Astrocyte of the cerebellum (primary cell): Measurements from ENCODE around the gene RORC.

ENCODE experiments used
- DNase-seq: peaks from one replicate; pipeline ENCODE4 v3.0.0-alpha.2; 2011; ENCODE audit warnings: low read depth
- H3K4me3 ChIP-seq: 2 replicates; pipeline ENCODE4 v1.5.1; 2011; ENCODE audit warnings: mild to moderate bottlenecking, low read depth, low read length, moderate library complexity
- in situ Hi-C: cut with HindIII; loops from 2 replicates; pipeline ENCODE4 v1.10.0; 2017; ENCODE audit warnings: low sequenced_read_pairs
- TF ChIP-seq, protein P1 (sequence below): IDR thresholded peaks from 2 replicates; pipeline ENCODE4 v1.5.1; 2012; ENCODE audit warnings: low read length, low read depth, moderate library complexity, mild to moderate bottlenecking; ENCODE audit errors: missing control alignments

RORC gene

DNA sequence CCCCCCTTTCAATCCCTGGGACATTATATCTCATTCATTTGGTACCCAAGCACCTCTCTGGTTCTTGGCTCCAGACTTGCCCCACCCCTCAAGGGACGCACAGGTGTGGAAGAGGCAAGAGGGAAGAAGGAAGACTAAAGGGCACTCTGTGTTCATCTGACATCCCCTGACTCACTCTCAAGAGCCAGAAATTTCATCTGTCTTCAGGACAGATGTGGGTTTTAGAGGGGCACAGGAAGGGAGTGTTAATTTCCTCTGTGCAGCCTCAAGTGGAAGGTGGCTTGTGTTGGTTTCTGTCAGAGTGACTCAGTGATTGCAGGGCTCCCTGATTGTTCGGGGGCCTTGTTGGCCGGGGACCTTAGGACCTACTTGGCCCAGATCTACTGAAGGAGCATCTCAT, 5.6 kb upstream of the RORC start:
- TF ChIP-seq, protein P1, sequence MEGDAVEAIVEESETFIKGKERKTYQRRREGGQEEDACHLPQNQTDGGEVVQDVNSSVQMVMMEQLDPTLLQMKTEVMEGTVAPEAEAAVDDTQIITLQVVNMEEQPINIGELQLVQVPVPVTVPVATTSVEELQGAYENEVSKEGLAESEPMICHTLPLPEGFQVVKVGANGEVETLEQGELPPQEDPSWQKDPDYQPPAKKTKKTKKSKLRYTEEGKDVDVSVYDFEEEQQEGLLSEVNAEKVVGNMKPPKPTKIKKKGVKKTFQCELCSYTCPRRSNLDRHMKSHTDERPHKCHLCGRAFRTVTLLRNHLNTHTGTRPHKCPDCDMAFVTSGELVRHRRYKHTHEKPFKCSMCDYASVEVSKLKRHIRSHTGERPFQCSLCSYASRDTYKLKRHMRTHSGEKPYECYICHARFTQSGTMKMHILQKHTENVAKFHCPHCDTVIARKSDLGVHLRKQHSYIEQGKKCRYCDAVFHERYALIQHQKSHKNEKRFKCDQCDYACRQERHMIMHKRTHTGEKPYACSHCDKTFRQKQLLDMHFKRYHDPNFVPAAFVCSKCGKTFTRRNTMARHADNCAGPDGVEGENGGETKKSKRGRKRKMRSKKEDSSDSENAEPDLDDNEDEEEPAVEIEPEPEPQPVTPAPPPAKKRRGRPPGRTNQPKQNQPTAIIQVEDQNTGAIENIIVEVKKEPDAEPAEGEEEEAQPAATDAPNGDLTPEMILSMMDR = no peak
- in situ Hi-C loops = no loop called here
- DNase-seq = no peak
- H3K4me3 ChIP-seq = no peak overlapping the region

DNA sequence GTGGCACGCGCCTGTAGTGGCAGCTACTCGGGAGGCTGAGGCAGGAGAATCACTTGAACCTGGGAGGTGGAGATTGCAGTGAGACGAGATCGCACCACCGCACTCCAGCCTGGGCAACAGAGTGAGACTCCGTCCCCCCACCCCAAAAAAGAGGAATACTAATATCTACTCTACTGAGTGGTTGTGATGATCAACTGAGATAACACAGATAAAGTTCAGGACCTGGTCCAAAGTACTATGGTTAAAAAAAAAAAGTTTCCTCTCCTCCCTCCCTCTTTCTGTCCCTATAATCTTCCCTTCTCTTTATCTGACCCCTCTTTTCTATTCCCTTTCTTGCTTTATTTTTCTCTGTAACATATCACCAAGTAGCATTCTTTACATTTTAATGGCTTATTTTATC, 4.0 kb upstream of the RORC start:
- TF ChIP-seq, protein P1 = no peak
- no peak for DNase-seq
- H3K4me3 ChIP-seq = no peak overlapping the region
- in situ Hi-C loops = no loop called here

DNA sequence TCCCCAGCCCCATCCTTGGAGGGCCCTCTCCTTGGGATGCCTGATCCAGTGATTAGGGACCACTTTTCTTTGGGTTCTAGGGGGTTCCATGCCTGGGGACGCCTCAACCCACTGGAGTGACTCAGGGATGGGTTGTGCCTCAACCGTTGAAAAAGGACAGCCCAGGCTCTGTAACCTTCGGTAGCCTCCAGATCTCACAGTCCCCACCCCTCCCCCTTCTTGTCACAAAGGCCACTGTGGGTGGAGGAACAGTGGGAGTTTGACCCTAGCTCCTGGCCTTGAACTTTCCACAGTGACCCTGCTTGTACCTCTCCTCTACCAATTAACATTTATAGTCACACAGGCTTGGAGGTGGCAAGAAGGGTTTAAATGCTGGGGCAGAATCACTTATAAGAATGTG, 2.6 kb upstream of the RORC start:
- no peak for DNase-seq
- H3K4me3 ChIP-seq = no peak overlapping the region
- in situ Hi-C loops = no loop called here
- TF ChIP-seq, protein P1 = no peak

DNA sequence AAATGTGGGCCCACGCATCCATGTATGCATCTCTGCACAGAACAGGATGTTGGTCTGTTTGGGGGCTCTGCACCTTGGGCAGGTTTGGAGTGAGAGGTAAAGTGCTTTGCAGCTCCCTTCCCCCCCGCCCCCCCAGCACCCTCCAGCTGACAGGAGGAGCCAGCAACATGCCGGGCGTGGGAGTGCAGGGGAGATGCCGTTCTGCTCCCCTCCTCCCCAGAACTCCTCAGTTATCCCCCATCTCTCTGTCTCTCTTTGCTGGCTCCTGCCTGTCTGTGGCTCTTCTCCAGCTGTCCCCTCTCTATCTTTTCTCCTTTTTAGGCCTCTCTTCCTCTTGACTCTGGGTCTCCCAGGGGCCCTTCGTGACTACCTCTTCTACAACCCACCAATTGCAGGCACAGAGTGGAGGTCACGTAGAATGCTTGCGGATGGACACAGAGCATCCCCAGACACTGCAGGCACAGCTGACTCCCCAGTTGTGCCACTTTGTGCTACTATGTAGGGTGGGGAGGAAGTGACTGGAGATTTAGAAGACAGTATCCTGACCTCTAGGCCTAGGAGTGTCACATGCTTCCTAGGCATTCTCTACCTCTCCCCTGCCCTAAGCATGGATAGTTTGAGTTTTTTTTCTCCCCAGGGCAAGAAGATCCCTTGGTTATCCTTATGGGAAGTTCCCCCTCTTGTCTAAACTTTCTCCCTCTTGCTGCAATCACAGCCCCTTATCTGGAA, 1.7 kb upstream of the RORC start:
- no peak overlapping the region for H3K4me3 ChIP-seq
- DNase-seq = no peak
- TF ChIP-seq, protein P1 = no peak
- in situ Hi-C loops = no loop called here

DNA sequence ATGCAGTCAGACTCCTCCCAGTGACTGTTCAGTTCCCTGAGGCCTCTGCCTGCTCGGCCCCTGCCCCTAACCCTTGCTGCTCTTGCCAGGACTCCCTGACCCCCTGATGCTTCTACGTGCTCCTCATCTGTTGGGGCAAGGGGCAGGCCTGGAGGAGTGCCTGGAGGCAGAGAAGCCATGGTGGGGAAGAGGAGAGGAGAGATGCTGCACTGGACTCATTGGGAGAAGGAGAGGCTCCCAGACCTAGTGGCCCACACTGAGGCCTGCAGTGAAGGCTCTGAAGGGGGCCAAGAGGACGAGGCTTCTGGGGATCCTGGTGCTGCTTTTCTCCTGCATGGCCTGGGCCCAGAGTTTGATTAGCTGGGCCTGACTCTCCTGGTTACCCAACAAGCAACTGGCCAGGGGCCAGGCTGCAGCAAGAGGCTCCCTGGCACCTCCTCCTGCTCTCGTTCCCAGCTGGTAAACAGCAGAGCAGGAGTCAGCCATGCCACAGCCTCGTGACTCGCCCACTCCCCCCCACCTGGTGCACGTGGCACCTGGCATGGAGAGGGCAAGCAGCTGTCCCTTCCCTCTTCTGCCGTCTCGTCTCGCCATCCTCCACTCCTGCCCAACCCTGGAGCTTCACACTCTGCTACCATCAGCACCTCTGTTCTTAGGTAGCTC, 847 bp upstream of the RORC start:
- H3K4me3 ChIP-seq = no peak overlapping the region
- TF ChIP-seq, protein P1 = no peak
- in situ Hi-C loops = no loop called here
- no peak for DNase-seq

DNA sequence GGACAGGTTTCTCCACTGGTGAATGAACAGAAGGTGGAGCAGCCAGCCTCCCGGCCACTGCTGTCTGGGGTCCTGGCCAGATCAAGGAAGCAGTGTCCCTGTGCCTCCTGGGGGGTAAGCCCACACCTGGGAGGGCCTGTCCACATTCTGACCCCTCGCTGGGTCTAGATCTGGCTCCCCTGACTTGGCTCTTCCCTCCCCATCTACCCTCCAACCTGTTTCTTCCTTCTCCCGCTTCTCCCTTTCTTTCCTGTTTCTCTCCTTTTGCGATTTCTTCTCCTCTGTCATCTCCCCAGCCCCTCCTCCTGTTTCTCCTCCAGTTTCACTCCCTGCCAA, 378 bp downstream of the RORC start:
- in situ Hi-C loops = no loop called here
- DNase-seq = no peak
- H3K4me3 ChIP-seq = no peak overlapping the region
- TF ChIP-seq, protein P1 = no peak
